GM23338 (cell line): ENCODE results near the gene MARCHF5.

Experiments
- EZH2 ChIP-seq: fragments of 200-600 bp; sonication (generic); IDR thresholded peaks from one replicate; pipeline ENCODE4 v1.8.0; 2017; ENCODE audit warnings: antibody characterized with exemption, mild to moderate bottlenecking, low read depth; ENCODE audit not compliant: unreplicated experiment
- EZH2phosphoT487 ChIP-seq: fragments of 200-600 bp; sonication (generic); IDR thresholded peaks from one replicate; pipeline ENCODE4 v1.8.1; 2018; ENCODE audit warnings: antibody characterized with exemption; ENCODE audit not compliant: unreplicated experiment
- JUNB ChIP-seq: IDR thresholded peaks from one replicate; pipeline ENCODE4 v1.6.1; 2016; ENCODE audit warnings: antibody characterized with exemption; ENCODE audit not compliant: unreplicated experiment
- POLR2AphosphoS5 ChIP-seq: IDR thresholded peaks from 2 replicates; pipeline ENCODE4 v1.6.1; 2016; ENCODE audit warnings: antibody characterized with exemption, low read depth
- STAT1 ChIP-seq: IDR thresholded peaks from one replicate; pipeline ENCODE4 v1.6.1; 2016; ENCODE audit warnings: antibody characterized with exemption; ENCODE audit not compliant: unreplicated experiment
- TF ChIP-seq, protein P1 (sequence below), 2 experiments: fragments of 200-600 bp in 1 of 2; sonication (generic) in 1 of 2; conservative IDR thresholded peaks; 2 replicates each; pipeline versions ENCODE4 v1.5.1 to v1.6.1; 2016 to 2017; ENCODE audit warnings: antibody characterized with exemption in 2 of 2, low read depth in 2 of 2, mild to moderate bottlenecking in 2 of 2, moderate library complexity in 1 of 2
- TF ChIP-seq, protein P2 (sequence below): fragments of 250-450 bp; sonication (Bioruptor Pico); IDR thresholded peaks from 2 replicates; pipeline ENCODE4 v1.5.0; 2020; ENCODE audit warnings: mild to moderate bottlenecking, moderate library complexity
- TF ChIP-seq, protein P3 (sequence below): IDR thresholded peaks from one replicate; pipeline ENCODE4 v1.6.1; 2018; ENCODE audit warnings: antibody characterized with exemption; ENCODE audit not compliant: unreplicated experiment

DNA sequence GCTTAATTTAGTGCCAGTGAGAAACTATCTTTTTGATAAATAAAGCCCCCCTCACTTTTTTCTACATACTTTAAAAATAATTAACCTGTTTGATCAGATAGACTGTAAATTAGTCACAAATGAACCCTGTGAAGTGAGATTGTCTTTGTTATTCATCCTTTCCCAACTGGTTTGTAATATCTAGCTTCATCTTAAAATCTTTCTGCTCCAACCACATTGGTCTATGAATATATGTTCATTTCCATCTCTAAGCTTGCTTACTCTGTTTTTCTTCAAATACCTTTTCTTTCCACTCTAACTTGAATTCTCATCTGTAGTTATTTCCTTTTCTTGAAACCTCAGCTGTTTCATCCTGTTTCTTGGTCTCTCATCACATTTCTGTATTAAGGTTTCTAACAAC lies 12.1 kb downstream of the MARCHF5 start:
- TF ChIP-seq, protein P1, sequence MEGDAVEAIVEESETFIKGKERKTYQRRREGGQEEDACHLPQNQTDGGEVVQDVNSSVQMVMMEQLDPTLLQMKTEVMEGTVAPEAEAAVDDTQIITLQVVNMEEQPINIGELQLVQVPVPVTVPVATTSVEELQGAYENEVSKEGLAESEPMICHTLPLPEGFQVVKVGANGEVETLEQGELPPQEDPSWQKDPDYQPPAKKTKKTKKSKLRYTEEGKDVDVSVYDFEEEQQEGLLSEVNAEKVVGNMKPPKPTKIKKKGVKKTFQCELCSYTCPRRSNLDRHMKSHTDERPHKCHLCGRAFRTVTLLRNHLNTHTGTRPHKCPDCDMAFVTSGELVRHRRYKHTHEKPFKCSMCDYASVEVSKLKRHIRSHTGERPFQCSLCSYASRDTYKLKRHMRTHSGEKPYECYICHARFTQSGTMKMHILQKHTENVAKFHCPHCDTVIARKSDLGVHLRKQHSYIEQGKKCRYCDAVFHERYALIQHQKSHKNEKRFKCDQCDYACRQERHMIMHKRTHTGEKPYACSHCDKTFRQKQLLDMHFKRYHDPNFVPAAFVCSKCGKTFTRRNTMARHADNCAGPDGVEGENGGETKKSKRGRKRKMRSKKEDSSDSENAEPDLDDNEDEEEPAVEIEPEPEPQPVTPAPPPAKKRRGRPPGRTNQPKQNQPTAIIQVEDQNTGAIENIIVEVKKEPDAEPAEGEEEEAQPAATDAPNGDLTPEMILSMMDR (conservative IDR thresholded peaks at IDR 0.05; ENCODE audit: low read depth in 2 of 2): no peak
- TF ChIP-seq EZH2 (no peak), POLR2AphosphoS5 (no peak), STAT1 (no peak), EZH2phosphoT487 (no peak), JUNB (no peak)
- TF ChIP-seq, protein P2, sequence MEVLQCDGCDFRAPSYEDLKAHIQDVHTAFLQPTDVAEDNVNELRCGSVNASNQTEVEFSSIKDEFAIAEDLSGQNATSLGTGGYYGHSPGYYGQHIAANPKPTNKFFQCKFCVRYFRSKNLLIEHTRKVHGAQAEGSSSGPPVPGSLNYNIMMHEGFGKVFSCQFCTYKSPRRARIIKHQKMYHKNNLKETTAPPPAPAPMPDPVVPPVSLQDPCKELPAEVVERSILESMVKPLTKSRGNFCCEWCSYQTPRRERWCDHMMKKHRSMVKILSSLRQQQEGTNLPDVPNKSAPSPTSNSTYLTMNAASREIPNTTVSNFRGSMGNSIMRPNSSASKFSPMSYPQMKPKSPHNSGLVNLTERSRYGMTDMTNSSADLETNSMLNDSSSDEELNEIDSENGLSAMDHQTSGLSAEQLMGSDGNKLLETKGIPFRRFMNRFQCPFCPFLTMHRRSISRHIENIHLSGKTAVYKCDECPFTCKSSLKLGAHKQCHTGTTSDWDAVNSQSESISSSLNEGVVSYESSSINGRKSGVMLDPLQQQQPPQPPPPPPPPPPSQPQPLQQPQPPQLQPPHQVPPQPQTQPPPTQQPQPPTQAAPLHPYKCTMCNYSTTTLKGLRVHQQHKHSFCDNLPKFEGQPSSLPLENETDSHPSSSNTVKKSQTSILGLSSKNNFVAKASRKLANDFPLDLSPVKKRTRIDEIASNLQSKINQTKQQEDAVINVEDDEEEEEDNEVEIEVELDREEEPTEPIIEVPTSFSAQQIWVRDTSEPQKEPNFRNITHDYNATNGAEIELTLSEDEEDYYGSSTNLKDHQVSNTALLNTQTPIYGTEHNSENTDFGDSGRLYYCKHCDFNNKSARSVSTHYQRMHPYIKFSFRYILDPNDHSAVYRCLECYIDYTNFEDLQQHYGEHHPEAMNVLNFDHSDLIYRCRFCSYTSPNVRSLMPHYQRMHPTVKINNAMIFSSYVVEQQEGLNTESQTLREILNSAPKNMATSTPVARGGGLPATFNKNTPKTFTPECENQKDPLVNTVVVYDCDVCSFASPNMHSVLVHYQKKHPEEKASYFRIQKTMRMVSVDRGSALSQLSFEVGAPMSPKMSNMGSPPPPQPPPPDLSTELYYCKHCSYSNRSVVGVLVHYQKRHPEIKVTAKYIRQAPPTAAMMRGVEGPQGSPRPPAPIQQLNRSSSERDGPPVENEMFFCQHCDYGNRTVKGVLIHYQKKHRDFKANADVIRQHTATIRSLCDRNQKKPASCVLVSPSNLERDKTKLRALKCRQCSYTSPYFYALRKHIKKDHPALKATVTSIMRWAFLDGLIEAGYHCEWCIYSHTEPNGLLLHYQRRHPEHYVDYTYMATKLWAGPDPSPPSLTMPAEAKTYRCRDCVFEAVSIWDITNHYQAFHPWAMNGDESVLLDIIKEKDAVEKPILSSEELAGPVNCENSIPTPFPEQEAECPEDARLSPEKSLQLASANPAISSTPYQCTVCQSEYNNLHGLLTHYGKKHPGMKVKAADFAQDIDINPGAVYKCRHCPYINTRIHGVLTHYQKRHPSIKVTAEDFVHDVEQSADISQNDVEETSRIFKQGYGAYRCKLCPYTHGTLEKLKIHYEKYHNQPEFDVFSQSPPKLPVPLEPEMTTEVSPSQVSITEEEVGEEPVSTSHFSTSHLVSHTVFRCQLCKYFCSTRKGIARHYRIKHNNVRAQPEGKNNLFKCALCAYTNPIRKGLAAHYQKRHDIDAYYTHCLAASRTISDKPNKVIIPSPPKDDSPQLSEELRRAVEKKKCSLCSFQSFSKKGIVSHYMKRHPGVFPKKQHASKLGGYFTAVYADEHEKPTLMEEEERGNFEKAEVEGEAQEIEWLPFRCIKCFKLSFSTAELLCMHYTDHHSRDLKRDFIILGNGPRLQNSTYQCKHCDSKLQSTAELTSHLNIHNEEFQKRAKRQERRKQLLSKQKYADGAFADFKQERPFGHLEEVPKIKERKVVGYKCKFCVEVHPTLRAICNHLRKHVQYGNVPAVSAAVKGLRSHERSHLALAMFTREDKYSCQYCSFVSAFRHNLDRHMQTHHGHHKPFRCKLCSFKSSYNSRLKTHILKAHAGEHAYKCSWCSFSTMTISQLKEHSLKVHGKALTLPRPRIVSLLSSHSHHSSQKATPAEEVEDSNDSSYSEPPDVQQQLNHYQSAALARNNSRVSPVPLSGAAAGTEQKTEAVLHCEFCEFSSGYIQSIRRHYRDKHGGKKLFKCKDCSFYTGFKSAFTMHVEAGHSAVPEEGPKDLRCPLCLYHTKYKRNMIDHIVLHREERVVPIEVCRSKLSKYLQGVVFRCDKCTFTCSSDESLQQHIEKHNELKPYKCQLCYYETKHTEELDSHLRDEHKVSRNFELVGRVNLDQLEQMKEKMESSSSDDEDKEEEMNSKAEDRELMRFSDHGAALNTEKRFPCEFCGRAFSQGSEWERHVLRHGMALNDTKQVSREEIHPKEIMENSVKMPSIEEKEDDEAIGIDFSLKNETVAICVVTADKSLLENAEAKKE: no peak
- TF ChIP-seq, protein P3, sequence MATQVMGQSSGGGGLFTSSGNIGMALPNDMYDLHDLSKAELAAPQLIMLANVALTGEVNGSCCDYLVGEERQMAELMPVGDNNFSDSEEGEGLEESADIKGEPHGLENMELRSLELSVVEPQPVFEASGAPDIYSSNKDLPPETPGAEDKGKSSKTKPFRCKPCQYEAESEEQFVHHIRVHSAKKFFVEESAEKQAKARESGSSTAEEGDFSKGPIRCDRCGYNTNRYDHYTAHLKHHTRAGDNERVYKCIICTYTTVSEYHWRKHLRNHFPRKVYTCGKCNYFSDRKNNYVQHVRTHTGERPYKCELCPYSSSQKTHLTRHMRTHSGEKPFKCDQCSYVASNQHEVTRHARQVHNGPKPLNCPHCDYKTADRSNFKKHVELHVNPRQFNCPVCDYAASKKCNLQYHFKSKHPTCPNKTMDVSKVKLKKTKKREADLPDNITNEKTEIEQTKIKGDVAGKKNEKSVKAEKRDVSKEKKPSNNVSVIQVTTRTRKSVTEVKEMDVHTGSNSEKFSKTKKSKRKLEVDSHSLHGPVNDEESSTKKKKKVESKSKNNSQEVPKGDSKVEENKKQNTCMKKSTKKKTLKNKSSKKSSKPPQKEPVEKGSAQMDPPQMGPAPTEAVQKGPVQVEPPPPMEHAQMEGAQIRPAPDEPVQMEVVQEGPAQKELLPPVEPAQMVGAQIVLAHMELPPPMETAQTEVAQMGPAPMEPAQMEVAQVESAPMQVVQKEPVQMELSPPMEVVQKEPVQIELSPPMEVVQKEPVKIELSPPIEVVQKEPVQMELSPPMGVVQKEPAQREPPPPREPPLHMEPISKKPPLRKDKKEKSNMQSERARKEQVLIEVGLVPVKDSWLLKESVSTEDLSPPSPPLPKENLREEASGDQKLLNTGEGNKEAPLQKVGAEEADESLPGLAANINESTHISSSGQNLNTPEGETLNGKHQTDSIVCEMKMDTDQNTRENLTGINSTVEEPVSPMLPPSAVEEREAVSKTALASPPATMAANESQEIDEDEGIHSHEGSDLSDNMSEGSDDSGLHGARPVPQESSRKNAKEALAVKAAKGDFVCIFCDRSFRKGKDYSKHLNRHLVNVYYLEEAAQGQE: no peak
